HCT116 (cell line): ENCODE results near the gene SH2D2A. TPM values are rescaled to one million over a fixed set of nuclear protein-coding genes. Genes with fewer than 3 reads are reported as not detected.

Experiments
- ATAC-seq: fragments of 200-7000 bp; cut with Tn5 transposase; 2 replicates; pipeline ENCODE4 v1.9.1; 2020; ENCODE audit warnings: mild to moderate bottlenecking, moderate library complexity
- BruUV-seq: library from RNA; stranded (reverse); fragments of 400-500 nt; replicated peaks from 2 replicates; lab custom pipeline; 2021; lab: Mats Ljungman, UMichigan
- CTCF ChIA-PET: fragments of 300-600 bp; sonication (Branson Sonifier 250); formaldehyde crosslinking; loops from one replicate; lab custom pipeline; 2021; ENCODE audit warnings: antibody characterized with exemption; lab: Charles Lee
- POLR2A ChIA-PET: fragments of 300-600, 350-600 bp; sonication (Branson Sonifier 250); formaldehyde crosslinking; loops from one replicate; lab custom pipeline; 2021; ENCODE audit warnings: antibody characterized with exemption; lab: Charles Lee
- RAD21 ChIA-PET, 2 experiments: fragments of 300-600 bp; sonication (Branson Sonifier 250); formaldehyde crosslinking; loops; one replicate each; lab custom pipeline; 2023; ENCODE audit warnings: low total read pairs in 2 of 2; ENCODE audit not compliant: uncharacterized antibody in 2 of 2, unreplicated experiment in 2 of 2, low non-redundant PET in 1 of 2; lab: Charles Lee
- DNase-seq: peaks from one replicate; pipeline ENCODE4 v3.0.0-alpha.2; 2010; ENCODE audit warnings: low read depth, low spot score
- H2AFZ ChIP-seq: fragments of 200-600 bp; shearing (Covaris generic), sonication (generic); 2 replicates; pipeline ENCODE4 v1.6.1; 2017; ENCODE audit warnings: low read depth, mixed run types, mixed read lengths, antibody characterized with exemption, low read length; ENCODE audit not compliant: poor library complexity, severe bottlenecking
- H3K27ac ChIP-seq: 2 replicates; pipeline ENCODE4 v1.5.1; 2012; ENCODE audit warnings: low read depth, low read length
- H3K27me3 ChIP-seq: fragments of 200-600 bp; sonication (generic); 2 replicates; pipeline ENCODE4 v1.6.1; 2016; ENCODE audit warnings: mixed run types, low read length, mixed read lengths; ENCODE audit not compliant: insufficient read depth
- H3K36me3 ChIP-seq, 2 experiments: fragments of 200-500 bp in 1 of 2; fragments of 200-600 bp in 1 of 2; sonication (Bioruptor generic) in 1 of 2; sonication (generic) in 1 of 2; 2 replicates each; pipeline versions ENCODE4 v1.5.1 to v1.6.1; 2014 to 2016; ENCODE audit warnings: low read length in 2 of 2, inconsistent platforms in 1 of 2, mixed read lengths in 1 of 2, mixed run types in 1 of 2; ENCODE audit not compliant: insufficient read depth in 2 of 2, control insufficient read depth in 1 of 2
- H3K4me1 ChIP-seq, 2 experiments: fragments of 200-600 bp in 1 of 2; sonication (generic) in 1 of 2; 2 replicates each; pipeline versions ENCODE4 v1.5.1 to v1.6.1; 2012 to 2017; ENCODE audit warnings: low read length in 2 of 2, inconsistent platforms in 1 of 2, mild to moderate bottlenecking in 1 of 2, mixed read lengths in 1 of 2, mixed run types in 1 of 2, moderate library complexity in 1 of 2; ENCODE audit not compliant: insufficient read depth in 2 of 2, control insufficient read depth in 1 of 2
- H3K4me2 ChIP-seq: fragments of 200-600 bp; sonication (generic); 2 replicates; pipeline ENCODE4 v1.6.1; 2017; ENCODE audit warnings: mixed run types, low read length, mixed read lengths
- H3K4me3 ChIP-seq, 2 experiments: fragments of 200-600 bp in 1 of 2; sonication (generic) in 1 of 2; replicated peaks in 1 of 2; 2 replicates each; pipeline ENCODE4 v1.5.1; 2011 to 2016; ENCODE audit warnings: low read length in 2 of 2, control low read depth in 1 of 2, low read depth in 1 of 2, mild to moderate bottlenecking in 1 of 2, mixed read lengths in 1 of 2, mixed run types in 1 of 2
- H3K79me2 ChIP-seq: fragments of 200-600 bp; sonication (generic); 2 replicates; pipeline ENCODE4 v1.6.1; 2017; ENCODE audit warnings: mild to moderate bottlenecking, mixed run types, low read length, moderate library complexity, mixed read lengths; ENCODE audit not compliant: insufficient read depth
- H3K9ac ChIP-seq: fragments of 200-600 bp; sonication (generic); 2 replicates; pipeline ENCODE4 v1.6.1; 2016; ENCODE audit warnings: low read length, mixed read lengths
- H3K9me2 ChIP-seq: fragments of 200-600 bp; sonication (generic), shearing (Covaris generic); 2 replicates; pipeline ENCODE4 v1.6.1; 2017; ENCODE audit warnings: mixed run types, mild to moderate bottlenecking, moderate library complexity; ENCODE audit not compliant: insufficient read depth
- H3K9me3 ChIP-seq, 2 experiments: fragments of 200-500 bp in 1 of 2; fragments of 200-600 bp in 1 of 2; sonication (Bioruptor generic) in 1 of 2; sonication (generic) in 1 of 2; 2 replicates each; pipeline ENCODE4 v1.6.1; 2014 to 2017; ENCODE audit warnings: low read length in 2 of 2, mixed read lengths in 2 of 2, inconsistent platforms in 1 of 2, low read depth in 1 of 2, mild to moderate bottlenecking in 1 of 2, mixed run types in 1 of 2, moderate library complexity in 1 of 2; ENCODE audit not compliant: control insufficient read depth in 1 of 2, insufficient read depth in 1 of 2
- H4K20me1 ChIP-seq: fragments of 200-600 bp; sonication (generic), shearing (Covaris generic); 2 replicates; pipeline ENCODE4 v1.6.1; 2017; ENCODE audit warnings: mixed run types, mild to moderate bottlenecking, moderate library complexity; ENCODE audit not compliant: insufficient read depth
- CBX3 ChIP-seq: IDR thresholded peaks from 2 replicates; pipeline ENCODE4 v1.6.1; 2012; ENCODE audit warnings: low read depth
- CEBPB ChIP-seq: IDR thresholded peaks from 2 replicates; pipeline ENCODE4 v1.6.1; 2012; ENCODE audit warnings: low read depth
- CTCF ChIP-seq, 3 experiments: fragments of 200-600 bp in 1 of 3; sonication (generic) in 1 of 3; IDR thresholded peaks in 2 of 3; conservative IDR thresholded peaks in 1 of 3; 2 replicates each; pipeline ENCODE4 v1.5.1; 2012 to 2017; ENCODE audit warnings: low read depth in 2 of 3, low read length in 2 of 3, antibody characterized with exemption in 1 of 3, borderline replicate concordance in 1 of 3, control low read depth in 1 of 3, mild to moderate bottlenecking in 1 of 3, mixed read lengths in 1 of 3, mixed run types in 1 of 3, moderate library complexity in 1 of 3; ENCODE audit not compliant: insufficient read depth in 1 of 3
- EGR1 ChIP-seq: IDR thresholded peaks from 2 replicates; pipeline ENCODE4 v1.6.1; 2012; ENCODE audit warnings: low read depth
- ELF1 ChIP-seq: IDR thresholded peaks from 2 replicates; pipeline ENCODE4 v1.6.1; 2012; ENCODE audit warnings: low read depth, borderline replicate concordance
- EZH2phosphoT487 ChIP-seq: fragments of 200-600 bp; IDR thresholded peaks from 2 replicates; pipeline ENCODE4 v1.6.1; 2018; ENCODE audit warnings: antibody characterized with exemption, borderline replicate concordance
- FOSL1 ChIP-seq: IDR thresholded peaks from 2 replicates; pipeline ENCODE4 v1.6.1; 2012; ENCODE audit warnings: low read depth
- JUND ChIP-seq: IDR thresholded peaks from 2 replicates; pipeline ENCODE4 v1.6.1; 2012
- POLR2A ChIP-seq: IDR thresholded peaks from 2 replicates; pipeline ENCODE4 v1.7.0; 2011; ENCODE audit warnings: borderline replicate concordance; ENCODE audit not compliant: insufficient read depth, insufficient read length; ENCODE audit errors: extremely low read depth
- RAD21 ChIP-seq: IDR thresholded peaks from 2 replicates; pipeline ENCODE4 v1.6.1; 2012; ENCODE audit warnings: low read depth, mild to moderate bottlenecking
- SIN3A ChIP-seq: IDR thresholded peaks from 2 replicates; pipeline ENCODE4 v1.6.1; 2012; ENCODE audit warnings: low read depth
- SRF ChIP-seq: IDR thresholded peaks from 2 replicates; pipeline ENCODE4 v1.6.1; 2012; ENCODE audit warnings: low read depth
- TCF7L2 ChIP-seq: IDR thresholded peaks from 2 replicates; pipeline ENCODE4 v1.7.0; 2011; ENCODE audit warnings: borderline replicate concordance, inconsistent platforms; ENCODE audit not compliant: insufficient read depth, insufficient read length; ENCODE audit errors: extremely low read depth
- ZBTB33 ChIP-seq: IDR thresholded peaks from 2 replicates; pipeline ENCODE4 v1.6.1; 2011; ENCODE audit warnings: mild to moderate bottlenecking, low read length, moderate library complexity; ENCODE audit not compliant: insufficient replicate concordance; ENCODE audit errors: extremely low read depth
- ZFX ChIP-seq: fragments of 450-650 bp; IDR thresholded peaks from 2 replicates; pipeline ENCODE4 v1.6.1; 2017
- ZNF274 ChIP-seq: fragments of 200-500 bp; sonication (Bioruptor generic); IDR thresholded peaks from 2 replicates; pipeline ENCODE4 v1.6.1; 2014; ENCODE audit warnings: mild to moderate bottlenecking, low read depth, low read length, inconsistent platforms
- intact Hi-C: fragments of 100-400 bp; cut with micrococcal nuclease; formaldehyde crosslinking; loops from 2 replicates; pipeline ENCODE4 v1.10.0; 2022
- total RNA-seq: library from RNA; stranded (reverse); gene quantifications from one replicate; pipeline ENCODE4 v1.2.1, GENCODE V29; 2021; ENCODE audit not compliant: unreplicated experiment
- TF ChIP-seq, protein P1 (sequence below): IDR thresholded peaks from 2 replicates; pipeline ENCODE4 v1.6.1; 2012

Gene SH2D2A
- total RNA-seq, 1 experiment from 2014 or later = 4.8 TPM

- TF ChIP-seq TCF7L2 = no peak
- TF ChIP-seq POLR2A = no peak
Measured at GRCh38 chr1:156788136-156788535, 28.5 kb downstream of the SH2D2A start (continued).

GRCh38 chr1:156786640-156787039, 30.0 kb downstream of the SH2D2A start:
- Histone ChIP-seq H3K4me1 (no peaks in the 10 kb centered on the region), H3K27me3 (no peaks in the 10 kb centered on the region), H3K9me3 (no peaks in the 10 kb centered on the region), H3K9me2 (no peaks in the 10 kb centered on the region), H3K27ac (no peak overlapping the region), H3K4me2 (no peak overlapping the region), H3K79me2 (peaks cover 75% of the 10 kb centered on the region), H3K9ac (no peak overlapping the region), H2AFZ (no peak overlapping the region), H4K20me1 (no peaks in the 10 kb centered on the region), H3K4me3 (no peak overlapping the region), H3K36me3 (peaks cover 31 to 46% of the 10 kb centered on the region in 2 experiments)
- DNase-seq (no peak), ATAC-seq (no peak)
- TF ChIP-seq EGR1 = no peak
- no peak for TF ChIP-seq SRF
- no peak for TF ChIP-seq SIN3A
- TF ChIP-seq ELF1 = no peak
- TF ChIP-seq EZH2phosphoT487 = no peak
- TF ChIP-seq RAD21 = no peak
- no peak for TF ChIP-seq FOSL1
- no peak for TF ChIP-seq POLR2A
- POLR2A ChIA-PET = no interaction called here
- CTCF ChIA-PET = no interaction called here
- BruUV-seq = no TSS peak
- intact Hi-C loops = no loop called here
- RAD21 ChIA-PET = no interaction called here

GRCh38 chr1:156785458-156785857, 31.2 kb downstream of the SH2D2A start:
- Histone ChIP-seq H3K79me2 (peaks cover 81% of the 10 kb centered on the region), H3K9me2 (no peaks in the 10 kb centered on the region), H3K9ac (no peak overlapping the region), H3K9me3 (no peaks in the 10 kb centered on the region), H3K4me1 (peaks cover 0 to 3% of the 10 kb centered on the region in 2 experiments; a peak in 1 of 4 replicates), H4K20me1 (no peaks in the 10 kb centered on the region), H3K27ac (no peak overlapping the region), H3K27me3 (no peaks in the 10 kb centered on the region), H3K4me3 (no peak overlapping the region), H3K36me3 (peaks cover 23 to 39% of the 10 kb centered on the region in 2 experiments), H2AFZ (no peak overlapping the region), H3K4me2 (no peak overlapping the region)
- no TSS peak for BruUV-seq
- ChIA-PET POLR2A (no interaction called here), CTCF (no interaction called here), RAD21 (no interaction called here)
- DNase-seq (no peak), ATAC-seq (no peak)
- intact Hi-C loops = no loop called here
- TF ChIP-seq CBX3 (no peak), ZNF274 (no peak), ZBTB33 (no peak), RAD21 (no peak), TCF7L2 (no peak), CEBPB (no peak), ZFX (no peak), CTCF (IDR thresholded peaks at IDR 0.05 in 2 of 3, conservative IDR thresholded peaks at IDR 0.05 in 1 of 3; ENCODE audit: borderline replicate concordance in 1 of 3, insufficient read depth in 1 of 3, low read depth in 2 of 3, low read length in 2 of 3) (no peak), EGR1 (no peak), ELF1 (no peak), JUND (no peak), SRF (no peak)
- TF ChIP-seq, protein P1, sequence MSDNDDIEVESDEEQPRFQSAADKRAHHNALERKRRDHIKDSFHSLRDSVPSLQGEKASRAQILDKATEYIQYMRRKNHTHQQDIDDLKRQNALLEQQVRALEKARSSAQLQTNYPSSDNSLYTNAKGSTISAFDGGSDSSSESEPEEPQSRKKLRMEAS = no peak
